AG04450 (cell line): ENCODE results near the gene PRDM5. TPM values are rescaled to one million over a fixed set of nuclear protein-coding genes. Genes with fewer than 3 reads are reported as not detected.

Experiments used
- CTCF ChIA-PET: fragments of 300-600, 350-600 bp; formaldehyde crosslinking; extraction: SDS; loops from one replicate; lab custom pipeline; 2022; ENCODE audit warnings: antibody characterized with exemption, inconsistent platforms; lab: Charles Lee
- POLR2A ChIA-PET: fragments of 350-600 bp; formaldehyde crosslinking; extraction: SDS; loops from one replicate; lab custom pipeline; 2021; ENCODE audit warnings: antibody characterized with exemption, inconsistent platforms; lab: Yijun Ruan, JAX
- DNase-seq: peaks from one replicate; pipeline ENCODE4 v3.0.0-alpha.2; 2011; ENCODE audit warnings: low read depth, low spot score
- H3K27ac ChIP-seq: one replicate; pipeline ENCODE4 v1.5.1; 2012; ENCODE audit warnings: low read depth, low read length, control low read depth
- H3K27me3 ChIP-seq: one replicate; pipeline ENCODE4 v1.6.0; 2012; ENCODE audit warnings: low read length; ENCODE audit not compliant: control insufficient read depth, insufficient read depth
- H3K4me3 ChIP-seq: 2 replicates; pipeline ENCODE4 v1.5.1; 2011; ENCODE audit warnings: mild to moderate bottlenecking, low read depth, low read length, control low read depth
- H3K9me3 ChIP-seq: 2 replicates; pipeline ENCODE4 v1.5.1; 2012; ENCODE audit warnings: low read length; ENCODE audit not compliant: control insufficient read depth, insufficient read depth
- CTCF ChIP-seq: IDR thresholded peaks from 2 replicates; pipeline ENCODE4 v1.5.1; 2011; ENCODE audit warnings: low read depth, low read length, control low read depth, inconsistent platforms
- polyA plus RNA-seq: library from polyadenylated mRNA; depleted of rRNA; stranded (reverse); fragments of >200 nt; gene quantifications from 2 replicates; pipeline ENCODE4 v1.2.3, GENCODE V29; 2011

The PRDM5 gene
- polyA plus RNA-seq, 1 experiment: 12.3 TPM

GRCh38 chr4:120773641-120774040 is 148.9 kb downstream of the PRDM5 start:
- no peak for DNase-seq
- ChIA-PET CTCF (no interaction called here), POLR2A (no interaction called here)
- no peak for TF ChIP-seq CTCF
- no peaks in the 10 kb centered on the region for H3K27me3 ChIP-seq
- no peaks in the 10 kb centered on the region for H3K9me3 ChIP-seq
- no peak overlapping the region for H3K4me3 ChIP-seq
- no peak overlapping the region for H3K27ac ChIP-seq

GRCh38 chr4:120771907-120772306 is 150.6 kb downstream of the PRDM5 start:
- DNase-seq: no peak

GRCh38 chr4:120770897-120771296 is 151.6 kb downstream of the PRDM5 start:
- Histone ChIP-seq H3K27me3 (no peaks in the 10 kb centered on the region), H3K27ac (no peak overlapping the region), H3K4me3 (no peak overlapping the region), H3K9me3 (no peaks in the 10 kb centered on the region)
- DNase-seq: no peak
- TF ChIP-seq CTCF: no peak
- CTCF ChIA-PET: no interaction called here
- POLR2A ChIA-PET: no interaction called here

More at GRCh38 chr4:120771907-120772306, 150.6 kb downstream of the PRDM5 start:
- Histone ChIP-seq H3K9me3 (no peaks in the 10 kb centered on the region), H3K27me3 (no peaks in the 10 kb centered on the region), H3K4me3 (no peak overlapping the region), H3K27ac (no peak overlapping the region)
- TF ChIP-seq CTCF: no peak
- POLR2A ChIA-PET: no interaction called here
- CTCF ChIA-PET: no interaction called here

GRCh38 chr4:120769227-120769626 is 153.3 kb downstream of the PRDM5 start:
- ChIA-PET CTCF (no interaction called here), POLR2A (no interaction called here)
- Histone ChIP-seq H3K9me3 (no peaks in the 10 kb centered on the region), H3K27me3 (no peaks in the 10 kb centered on the region), H3K4me3 (no peak overlapping the region), H3K27ac (no peak overlapping the region)
- no peak for TF ChIP-seq CTCF
- DNase-seq: peak; percentile 82

- CTCF ChIA-PET: interaction anchor here (0.6 to 1.4 kb wide), 4 partner anchors 37 to 212 kb away, joined by 3 to 6 read pairs (median 3); no protein-coding TSS in a partner anchor
- H3K9me3 ChIP-seq: no peaks in the 10 kb centered on the region
- no peak overlapping the region for H3K27ac ChIP-seq
- TF ChIP-seq CTCF: no peak
- no peak overlapping the region for H3K4me3 ChIP-seq
- DNase-seq: no peak
- no peaks in the 10 kb centered on the region for H3K27me3 ChIP-seq
- POLR2A ChIA-PET: no interaction called here
These were observed 157.3 kb downstream of the PRDM5 start for GRCh38 chr4:120765260-120765680.
